Fibroblast of lung (primary cell): Measurements from ENCODE around the gene ILDR1. TPM values are rescaled to one million over a fixed set of nuclear protein-coding genes. Genes with fewer than 3 reads are reported as not detected.

ENCODE experiments used
- DNase-seq, 2 donors: peaks; one replicate each; pipeline versions ENCODE4 v3.0.0 to v3.0.0-alpha.2; 2010; ENCODE audit warnings: low read depth in 2 of 2
- H2AFZ ChIP-seq: 2 replicates; pipeline ENCODE4 v1.5.1; 2012; ENCODE audit warnings: low read length, control low read depth, inconsistent platforms
- H3K27ac ChIP-seq: 2 replicates; pipeline ENCODE4 v1.5.1; 2011; ENCODE audit warnings: low read length, control low read depth; ENCODE audit not compliant: insufficient read depth
- H3K27me3 ChIP-seq: 2 replicates; pipeline ENCODE4 v1.5.1; 2011; ENCODE audit warnings: mild to moderate bottlenecking, low read length; ENCODE audit not compliant: control insufficient read depth, insufficient read depth
- H3K36me3 ChIP-seq: 2 replicates; pipeline ENCODE4 v1.5.1; 2011; ENCODE audit warnings: low read length; ENCODE audit not compliant: control insufficient read depth, insufficient read depth
- H3K4me1 ChIP-seq: 2 replicates; pipeline ENCODE4 v1.5.1; 2011; ENCODE audit warnings: low read length; ENCODE audit not compliant: control insufficient read depth, insufficient read depth; ENCODE audit errors: extremely low read depth
- H3K4me2 ChIP-seq: 2 replicates; pipeline ENCODE4 v1.5.1; 2011; ENCODE audit warnings: low read length, control low read depth; ENCODE audit not compliant: insufficient read depth; ENCODE audit errors: extremely low read depth
- H3K4me3 ChIP-seq, 4 experiments: fragments of 200-600 bp in 1 of 4; sonication (generic) in 1 of 4; replicated peaks in 1 of 4; 2 replicates each; pipeline ENCODE4 v1.5.1; 2011 to 2016; ENCODE audit warnings: low read length in 4 of 4, low read depth in 3 of 4, mild to moderate bottlenecking in 3 of 4, control low read depth in 2 of 4, inconsistent platforms in 1 of 4, mixed read lengths in 1 of 4; ENCODE audit not compliant: insufficient read depth in 1 of 4; ENCODE audit errors: control extremely low read depth in 1 of 4
- H3K79me2 ChIP-seq: 2 replicates; pipeline ENCODE4 v1.5.1; 2012; ENCODE audit warnings: mild to moderate bottlenecking, low read length, inconsistent platforms; ENCODE audit not compliant: control insufficient read depth, insufficient read depth
- H3K9ac ChIP-seq: 2 replicates; pipeline ENCODE4 v1.5.1; 2011; ENCODE audit warnings: mild to moderate bottlenecking, low read length, control low read depth; ENCODE audit not compliant: insufficient read depth
- H3K9me3 ChIP-seq: 2 replicates; pipeline ENCODE4 v1.5.1; 2012; ENCODE audit warnings: low read depth, low read length; ENCODE audit not compliant: control insufficient read depth, insufficient read depth
- H4K20me1 ChIP-seq: 2 replicates; pipeline ENCODE4 v1.5.1; 2011; ENCODE audit warnings: low read length; ENCODE audit not compliant: control insufficient read depth, insufficient read depth; ENCODE audit errors: extremely low read depth
- CTCF ChIP-seq, 2 donors: IDR thresholded peaks in 1 of 2; conservative IDR thresholded peaks in 1 of 2; 1 replicate in 1 of 2; 2 replicates in 1 of 2; pipeline ENCODE4 v1.5.1; 2011 to 2012; ENCODE audit warnings: low read length in 2 of 2, control low read depth in 1 of 2, inconsistent platforms in 1 of 2, low read depth in 1 of 2, mild to moderate bottlenecking in 1 of 2
- EZH2 ChIP-seq: IDR thresholded peaks from 2 replicates; pipeline ENCODE4 v1.5.1; 2012; ENCODE audit warnings: low read length, control low read depth, mild to moderate bottlenecking; ENCODE audit errors: missing control alignments
- polyA plus RNA-seq, 2 donors: library from polyadenylated mRNA; depleted of rRNA in 1 of 2; stranded (reverse) in 1 of 2; unstranded in 1 of 2; fragments of >200 nt; gene quantifications; 2 replicates each; pipeline ENCODE4 v1.2.1, GENCODE V29; 2011 to 2012; ENCODE audit warnings: missing spikeins in 1 of 2
- total RNA-seq: library from RNA; depleted of rRNA; stranded (reverse); fragments of >200 nt; gene quantifications from 2 replicates; pipeline ENCODE4 v1.2.1, GENCODE V29; 2014

Gene ILDR1
- total and polyA plus RNA-seq, 2 donors (not counting 1 experiment from before 2014, with no cell fraction given) = not detected

GRCh38 chr3:122001892-122002291 is 20.2 kb downstream of the ILDR1 start:
- DNase-seq = no peak
- Histone ChIP-seq H3K9ac (no peak overlapping the region), H3K9me3 (no peaks in the 10 kb centered on the region), H3K36me3 (no peaks in the 10 kb centered on the region), H3K27me3 (no peaks in the 10 kb centered on the region), H4K20me1 (no peaks in the 10 kb centered on the region), H3K4me2 (no peak overlapping the region), H2AFZ (no peak overlapping the region), H3K27ac (no peak overlapping the region), H3K4me1 (peaks cover 2% of the 10 kb centered on the region), H3K4me3 (no peak overlapping the region), H3K79me2 (no peaks in the 10 kb centered on the region)
- TF ChIP-seq CTCF (conservative IDR thresholded peaks at IDR 0.05 in 1 of 2, IDR thresholded peaks at IDR 0.05 in 1 of 2; ENCODE audit: low read depth in 1 of 2, low read length in 2 of 2) (no peak), EZH2 (no peak)

DNA sequence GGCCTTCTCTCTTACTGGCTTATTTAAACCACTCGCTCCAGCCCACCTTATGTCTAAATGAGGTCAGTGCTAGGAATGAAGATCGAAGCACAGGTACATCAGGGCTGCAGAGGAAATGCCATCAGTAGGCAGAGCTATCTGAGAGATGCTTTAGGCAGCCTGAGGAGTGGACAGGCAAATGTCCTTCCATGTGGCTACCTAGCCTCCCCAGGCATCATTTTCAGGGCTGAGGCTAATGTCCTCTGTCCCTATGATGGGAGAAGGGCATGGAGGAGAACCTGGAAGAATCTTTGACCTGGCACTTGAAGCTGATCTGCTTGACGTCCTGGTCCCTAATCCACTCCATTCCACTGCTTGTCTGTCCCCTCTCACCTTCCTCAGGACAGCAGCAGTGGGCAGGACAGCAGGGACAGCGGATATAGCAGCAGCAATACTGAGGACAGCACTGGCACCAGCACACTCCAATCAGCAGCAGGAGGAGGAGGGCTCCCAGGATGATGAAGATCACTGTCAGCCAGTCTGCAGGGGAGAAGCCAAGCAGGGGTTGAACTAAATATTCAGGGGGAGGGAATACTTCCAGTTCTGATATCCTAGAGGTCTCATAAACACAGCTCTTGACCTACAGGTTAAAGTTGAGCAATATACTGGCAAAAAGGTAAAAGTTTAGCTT is 21.0 kb downstream of the ILDR1 start:
- Histone ChIP-seq H3K27me3 (no peaks in the 10 kb centered on the region), H3K27ac (no peak overlapping the region), H4K20me1 (no peaks in the 10 kb centered on the region), H3K79me2 (no peaks in the 10 kb centered on the region), H3K4me3 (no peak overlapping the region), H3K36me3 (no peaks in the 10 kb centered on the region), H3K9me3 (no peaks in the 10 kb centered on the region), H3K4me1 (peaks cover 2% of the 10 kb centered on the region), H3K9ac (no peak overlapping the region), H2AFZ (no peak overlapping the region), H3K4me2 (no peak overlapping the region)
- no peak for DNase-seq
- TF ChIP-seq CTCF (conservative IDR thresholded peaks at IDR 0.05 in 1 of 2, IDR thresholded peaks at IDR 0.05 in 1 of 2; ENCODE audit: low read depth in 1 of 2, low read length in 2 of 2) = no peak
- no peak for TF ChIP-seq EZH2

DNA sequence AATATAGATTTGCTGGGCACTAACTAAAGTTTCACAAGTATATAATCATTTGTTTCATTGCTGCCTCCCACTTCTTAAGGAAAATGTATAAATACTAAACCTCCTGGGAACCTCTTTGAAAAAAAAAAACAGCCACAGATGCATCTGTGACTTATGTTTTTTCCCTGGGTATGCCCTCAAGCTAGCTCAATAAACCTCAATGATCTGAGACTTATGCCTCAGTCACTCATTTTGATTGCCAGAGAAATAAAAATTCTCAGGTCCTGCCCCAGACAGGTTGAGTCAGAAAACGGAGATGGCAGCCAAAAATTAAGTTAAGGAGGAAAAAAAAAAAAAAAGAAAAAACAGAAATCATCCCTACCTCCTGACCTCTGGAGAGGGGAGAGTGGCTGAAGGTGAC is 22.1 kb downstream of the ILDR1 start:
- no peaks in the 10 kb centered on the region for H4K20me1 ChIP-seq
- H3K27me3 ChIP-seq = no peaks in the 10 kb centered on the region
- H2AFZ ChIP-seq = no peak overlapping the region
- H3K4me2 ChIP-seq = no peak overlapping the region
- no peak overlapping the region for H3K9ac ChIP-seq
- H3K4me3 ChIP-seq = no peak overlapping the region
- H3K4me1 ChIP-seq = peaks cover 2% of the 10 kb centered on the region
- no peaks in the 10 kb centered on the region for H3K36me3 ChIP-seq
- H3K79me2 ChIP-seq = no peaks in the 10 kb centered on the region
- no peak for DNase-seq
- no peaks in the 10 kb centered on the region for H3K9me3 ChIP-seq
- no peak overlapping the region for H3K27ac ChIP-seq
- TF ChIP-seq CTCF (conservative IDR thresholded peaks at IDR 0.05 in 1 of 2, IDR thresholded peaks at IDR 0.05 in 1 of 2; ENCODE audit: low read depth in 1 of 2, low read length in 2 of 2) = no peak
- TF ChIP-seq EZH2 = no peak
